Lower lobe of right lung (tissue), 2 donors: Measurements from ENCODE around the gene PROC. TPM values are rescaled to one million over a fixed set of nuclear protein-coding genes. Genes with fewer than 3 reads are reported as not detected.

Experiments
- ATAC-seq, 2 donors: fragments of 200-7000 bp; cut with Tn5 transposase; one replicate each; pipeline ENCODE4 v1.9.1; 2020 to 2022; ENCODE audit warnings: mild to moderate bottlenecking in 2 of 2, moderate library complexity in 2 of 2
- DNase-seq: peaks from one replicate; pipeline ENCODE4 v3.0.0-alpha.2; 2020
- H3K27ac ChIP-seq: fragments of 200-600 bp; one replicate; pipeline ENCODE4 v1.8.0; 2022
- H3K27me3 ChIP-seq: fragments of 200-600 bp; one replicate; pipeline ENCODE4 v1.8.0; 2022; ENCODE audit warnings: low read depth
- H3K36me3 ChIP-seq: fragments of 200-600 bp; one replicate; pipeline ENCODE4 v1.8.0; 2022; ENCODE audit warnings: mild to moderate bottlenecking
- H3K4me1 ChIP-seq: fragments of 200-600 bp; one replicate; pipeline ENCODE4 v1.8.0; 2022
- H3K4me3 ChIP-seq: fragments of 200-600 bp; one replicate; pipeline ENCODE4 v1.8.0; 2022; ENCODE audit warnings: mild to moderate bottlenecking
- H3K9me3 ChIP-seq: fragments of 200-600 bp; one replicate; pipeline ENCODE4 v1.8.0; 2022
- CTCF ChIP-seq: fragments of 200-600 bp; IDR thresholded peaks from one replicate; pipeline ENCODE4 v1.8.0; 2022; ENCODE audit warnings: antibody characterized with exemption, mild to moderate bottlenecking
- intact Hi-C: fragments of 100-400 bp; cut with DNase I; formaldehyde crosslinking; loops from one replicate; pipeline ENCODE4 v1.11.0; 2022
- total RNA-seq: library from RNA; stranded (reverse); fragmentation: NEBNext Ultra II Directional; extraction: Animal tissue kit (Norgen Biotek cat#: 25700); gene quantifications from one replicate; pipeline ENCODE4 v1.2.1, GENCODE V29; 2021
- donor health status: DM: no; HTN: yes; CAD: no; lungs with severe emphysema.

Gene PROC
- total RNA-seq, 1 donor from 2014 or later: not detected

GRCh38 chr2:127388423-127389164 is 29.6 kb upstream of the PROC start:
- Histone ChIP-seq H3K4me1 (peaks cover 40% of the 10 kb centered on the region), H3K9me3 (no peaks in the 10 kb centered on the region), H3K4me3 (peak overlapping the region; percentile 85), H3K27ac (peak overlapping the region; percentile 100), H3K27me3 (no peaks in the 10 kb centered on the region), H3K36me3 (no peaks in the 10 kb centered on the region)
- intact Hi-C loops: no loop called here
- DNase-seq (no peak), ATAC-seq (peak in 1 of 2 donors; percentile 17)
- no peak for TF ChIP-seq CTCF

GRCh38 chr2:127389778-127390435 is 28.3 kb upstream of the PROC start:
- no peak overlapping the region for H3K4me3 ChIP-seq
- no peak overlapping the region for H3K27ac ChIP-seq
- DNase-seq (no peak), ATAC-seq (no peak)
- no peaks in the 10 kb centered on the region for H3K36me3 ChIP-seq
- H3K27me3 ChIP-seq: no peaks in the 10 kb centered on the region
- TF ChIP-seq CTCF: no peak
- H3K9me3 ChIP-seq: no peaks in the 10 kb centered on the region
- H3K4me1 ChIP-seq: peaks cover 36% of the 10 kb centered on the region
- intact Hi-C loops: no loop called here

- no peaks in the 10 kb centered on the region for H3K27me3 ChIP-seq
- no peak overlapping the region for H3K4me3 ChIP-seq
- H3K4me1 ChIP-seq: peaks cover 17% of the 10 kb centered on the region
- H3K9me3 ChIP-seq: no peaks in the 10 kb centered on the region
- no peak overlapping the region for H3K27ac ChIP-seq
- no peak for TF ChIP-seq CTCF
- no peaks in the 10 kb centered on the region for H3K36me3 ChIP-seq
- intact Hi-C loops: no loop called here
- DNase-seq: no peak
- no peak for ATAC-seq
Measured at GRCh38 chr2:127392133-127392827, 25.9 kb upstream of the PROC start.

GRCh38 chr2:127392828-127393578 is 25.2 kb upstream of the PROC start:
- DNase-seq (no peak), ATAC-seq (no peak)
- no peak for TF ChIP-seq CTCF
- intact Hi-C loops: no loop called here
- Histone ChIP-seq H3K4me3 (no peak overlapping the region), H3K9me3 (no peaks in the 10 kb centered on the region), H3K36me3 (no peaks in the 10 kb centered on the region), H3K27ac (no peak overlapping the region), H3K4me1 (peaks cover 19% of the 10 kb centered on the region), H3K27me3 (no peaks in the 10 kb centered on the region)

- Histone ChIP-seq H3K4me1 (peaks cover 14% of the 10 kb centered on the region), H3K9me3 (no peaks in the 10 kb centered on the region), H3K27ac (no peak overlapping the region), H3K4me3 (no peak overlapping the region), H3K27me3 (no peaks in the 10 kb centered on the region), H3K36me3 (no peaks in the 10 kb centered on the region)
- no peak for ATAC-seq
- intact Hi-C loops: no loop called here
- DNase-seq: no peak
- no peak for TF ChIP-seq CTCF
Measured at GRCh38 chr2:127394492-127394891, 23.7 kb upstream of the PROC start.
